GM18519 (cell line): ENCODE data around the gene PRPF40B.

Source experiments
- ATAC-seq: cut with Tn5 transposase; IDR thresholded peaks from one replicate; pipeline ENCODE4 v1.9.1; 2021; ENCODE audit warnings: mild to moderate bottlenecking, moderate library complexity; ENCODE audit not compliant: unreplicated experiment, low FRiP score

The PRPF40B gene

DNA sequence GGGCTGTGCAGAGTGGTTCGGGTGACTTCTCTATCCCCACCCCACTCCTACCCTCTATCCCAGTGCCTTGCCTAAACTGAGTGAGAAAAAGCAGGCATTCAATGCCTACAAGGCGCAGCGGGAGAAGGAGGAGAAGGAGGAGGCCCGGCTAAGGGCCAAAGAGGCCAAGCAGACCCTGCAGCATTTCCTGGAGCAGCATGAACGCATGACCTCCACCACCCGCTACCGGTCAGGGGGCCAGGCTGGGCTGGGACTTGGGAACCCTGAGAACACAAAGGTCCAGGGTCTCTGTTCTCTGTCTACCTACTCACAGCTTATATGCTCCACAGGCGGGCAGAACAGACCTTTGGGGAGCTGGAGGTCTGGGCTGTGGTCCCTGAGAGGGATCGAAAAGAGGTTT, 11.7 kb downstream of the PRPF40B start:
- no peak for ATAC-seq

DNA sequence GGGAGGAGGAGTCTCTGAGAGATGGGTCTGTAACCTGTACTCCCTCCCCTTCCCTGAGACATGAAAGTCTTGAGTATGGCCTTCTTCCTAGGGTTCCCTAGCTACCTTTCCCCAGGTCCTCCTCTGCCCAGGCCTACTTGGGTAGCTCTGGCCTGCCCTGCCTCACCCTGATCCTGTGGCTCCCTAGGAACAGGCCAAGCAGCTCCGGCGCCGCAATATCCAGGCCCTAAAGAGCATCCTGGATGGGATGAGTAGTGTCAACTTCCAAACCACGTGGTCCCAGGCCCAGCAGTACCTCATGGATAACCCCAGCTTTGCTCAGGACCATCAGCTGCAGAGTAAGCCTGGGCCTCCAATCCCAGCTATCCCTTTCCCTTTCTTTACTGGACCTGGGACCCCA, 12.3 kb downstream of the PRPF40B start:
- ATAC-seq, result no peak

DNA sequence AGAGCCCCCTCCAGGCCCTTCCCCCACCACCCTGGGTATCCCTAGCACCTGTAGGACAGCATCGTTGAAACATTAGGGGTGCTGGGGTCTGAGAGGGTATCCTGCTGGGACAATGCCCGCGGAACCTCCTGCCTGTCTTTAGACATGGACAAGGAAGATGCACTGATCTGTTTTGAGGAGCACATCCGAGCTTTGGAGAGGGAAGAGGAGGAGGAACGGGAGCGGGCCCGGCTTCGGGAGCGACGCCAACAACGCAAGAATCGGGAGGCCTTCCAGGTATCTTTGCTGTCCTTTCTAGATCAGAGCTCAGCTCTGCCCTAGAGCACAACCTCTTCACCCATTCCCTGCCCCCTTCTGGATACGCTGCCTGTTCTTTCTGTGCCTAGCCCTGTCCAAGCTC, 13.2 kb downstream of the PRPF40B start:
- ATAC-seq, result no peak

DNA sequence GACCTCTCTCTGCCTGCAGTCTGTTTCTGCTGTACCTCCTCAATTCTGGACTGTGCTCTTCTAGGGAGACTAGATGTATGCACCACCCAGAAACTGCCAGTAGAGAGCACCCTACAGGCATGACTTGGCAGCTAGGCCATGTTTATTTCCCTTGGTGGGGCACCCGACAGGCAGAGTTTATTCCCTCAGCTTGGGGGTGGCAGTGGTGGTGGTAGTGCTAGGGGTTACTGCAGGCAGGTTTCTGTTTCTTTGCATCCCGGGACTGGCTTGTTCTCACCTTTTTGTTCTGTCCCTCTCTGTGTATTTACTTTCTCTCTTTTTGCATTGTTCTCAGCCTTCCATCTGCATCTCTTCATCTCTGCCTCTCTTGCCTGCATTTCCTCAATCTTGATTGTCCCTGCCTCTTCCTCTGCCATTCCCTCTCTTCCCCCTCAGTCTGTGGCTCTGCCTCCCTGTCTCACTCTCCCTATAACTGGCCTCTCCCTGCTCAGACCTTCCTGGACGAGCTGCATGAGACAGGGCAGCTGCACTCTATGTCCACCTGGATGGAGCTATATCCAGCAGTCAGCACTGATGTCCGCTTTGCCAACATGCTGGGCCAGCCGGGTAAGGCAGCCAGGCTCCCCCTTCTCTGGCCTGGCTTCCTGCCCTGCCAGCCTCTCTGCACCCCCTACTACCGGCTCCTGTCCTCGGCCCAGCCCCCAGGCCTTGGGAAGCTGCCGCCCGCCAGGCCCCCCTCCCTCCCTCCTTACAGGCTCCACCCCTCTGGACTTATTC, 13.8 kb downstream of the PRPF40B start:
- ATAC-seq, result no peak

DNA sequence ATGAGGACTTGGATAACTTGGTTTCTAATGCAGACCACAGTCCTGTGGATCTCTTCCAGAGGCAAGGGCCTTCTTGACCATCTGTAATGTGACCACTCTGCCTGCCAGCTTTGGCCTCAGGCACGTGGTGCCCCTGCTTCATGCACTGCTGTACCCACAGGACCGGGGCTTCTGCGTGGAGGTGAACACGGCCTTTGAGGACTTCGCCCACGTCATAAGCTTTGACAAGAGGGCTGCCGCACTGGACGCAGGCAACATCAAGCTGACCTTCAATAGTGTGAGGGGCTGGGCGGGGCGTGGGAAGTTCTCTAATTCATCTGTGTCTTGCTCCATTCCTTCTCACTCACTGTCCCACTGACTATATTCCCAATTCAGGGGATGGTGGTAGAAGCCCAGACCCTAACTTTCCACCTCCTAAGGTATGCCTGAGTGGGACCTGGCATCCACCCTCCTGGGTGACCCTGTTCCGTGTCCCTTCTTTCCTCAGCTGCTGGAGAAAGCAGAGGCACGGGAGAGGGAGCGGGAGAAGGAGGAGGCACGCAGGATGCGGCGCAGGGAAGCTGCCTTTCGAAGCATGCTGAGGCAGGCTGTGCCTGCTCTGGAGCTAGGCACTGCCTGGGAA, 18.5 kb downstream of the PRPF40B start:
- no peak for ATAC-seq

DNA sequence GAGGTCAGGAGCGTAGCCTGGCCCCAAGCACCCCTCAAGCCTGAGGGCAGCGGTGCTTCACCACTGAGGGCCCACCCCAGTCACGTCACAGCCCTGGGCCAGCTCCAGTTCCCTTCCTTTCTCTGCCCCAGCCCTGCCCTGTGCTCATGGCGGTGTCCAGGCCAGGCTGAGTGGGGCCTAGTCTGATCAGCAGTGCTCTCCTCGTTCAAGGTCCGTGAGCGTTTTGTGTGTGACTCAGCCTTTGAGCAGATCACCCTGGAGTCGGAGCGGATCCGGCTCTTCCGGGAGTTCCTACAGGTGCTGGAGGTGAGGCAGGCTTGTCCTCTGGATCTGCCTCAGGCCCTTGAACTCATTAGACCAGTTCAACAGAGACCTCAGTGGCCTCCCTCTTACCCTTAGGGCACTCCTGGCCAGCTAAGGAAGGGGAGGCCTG, 19.0 kb downstream of the PRPF40B start:
- no peak for ATAC-seq

DNA sequence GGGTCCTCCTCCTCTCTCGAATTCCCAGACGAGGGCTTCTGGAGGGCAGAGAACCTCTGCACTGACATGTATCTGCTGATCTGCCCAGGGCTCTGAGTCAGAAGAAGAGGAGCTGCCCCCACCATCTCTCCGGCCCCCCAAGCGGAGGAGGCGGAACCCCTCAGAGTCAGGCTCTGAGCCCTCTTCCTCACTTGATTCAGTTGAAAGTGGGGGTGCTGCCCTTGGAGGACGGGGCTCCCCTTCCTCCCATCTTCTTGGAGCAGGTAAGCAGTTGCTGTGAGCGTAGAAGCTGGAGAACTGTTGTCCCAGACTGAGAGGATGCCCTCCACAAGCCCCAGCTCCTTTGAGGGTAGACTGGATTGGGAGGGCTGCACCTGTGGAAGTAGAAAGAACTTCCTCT, 19.8 kb downstream of the PRPF40B start:
- no peak for ATAC-seq

DNA sequence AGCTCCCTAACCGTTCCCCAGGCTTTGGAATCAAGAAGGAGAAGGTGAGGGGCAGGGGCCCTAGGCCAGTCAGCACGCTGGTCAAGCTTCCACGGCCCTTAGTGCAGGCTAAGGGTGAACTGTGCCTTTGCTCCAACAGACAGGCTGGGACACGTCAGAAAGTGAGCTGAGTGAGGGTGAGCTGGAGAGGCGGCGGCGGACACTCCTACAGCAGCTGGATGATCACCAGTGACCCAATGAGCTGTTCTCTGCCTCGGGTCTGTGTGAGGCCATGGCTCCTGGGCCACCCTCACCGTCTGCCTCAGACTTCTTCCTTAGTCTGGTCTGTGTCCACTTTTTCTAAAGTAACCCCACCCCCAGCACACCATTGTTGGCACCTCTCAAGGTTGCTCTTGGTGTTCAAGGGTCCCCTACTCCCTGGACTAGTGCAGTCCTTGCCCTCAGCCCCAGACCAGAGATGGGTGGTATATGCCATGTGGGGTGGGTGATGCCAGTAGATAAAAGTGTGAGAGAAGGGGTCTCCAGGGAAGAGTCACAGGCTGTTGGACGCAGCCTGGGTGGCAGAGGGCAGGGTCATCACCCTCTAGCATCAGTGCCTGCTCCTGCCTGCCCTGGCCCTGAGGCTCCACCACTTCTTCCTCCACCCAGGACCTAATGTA, 20.7 kb downstream of the PRPF40B start:
- ATAC-seq, result no peak

DNA sequence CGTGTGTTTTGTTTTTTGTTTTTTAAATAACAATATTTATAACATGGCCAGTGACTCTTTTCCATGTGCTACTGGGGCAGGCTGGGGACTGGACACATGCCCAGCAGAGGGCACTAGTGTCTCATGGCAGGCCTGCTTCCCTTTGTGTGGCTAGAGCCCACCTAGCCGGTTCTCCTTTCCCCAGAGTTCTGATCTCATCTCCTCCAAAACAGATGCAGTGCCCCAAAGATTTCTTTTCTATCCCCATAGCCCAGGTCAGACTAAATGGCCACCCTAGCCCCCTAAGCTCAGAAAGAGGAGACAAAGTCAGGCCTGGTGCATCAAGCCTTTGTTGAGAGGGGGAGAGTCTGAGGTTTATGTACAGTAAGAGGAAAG, 21.2 kb downstream of the PRPF40B start:
- no peak for ATAC-seq

DNA sequence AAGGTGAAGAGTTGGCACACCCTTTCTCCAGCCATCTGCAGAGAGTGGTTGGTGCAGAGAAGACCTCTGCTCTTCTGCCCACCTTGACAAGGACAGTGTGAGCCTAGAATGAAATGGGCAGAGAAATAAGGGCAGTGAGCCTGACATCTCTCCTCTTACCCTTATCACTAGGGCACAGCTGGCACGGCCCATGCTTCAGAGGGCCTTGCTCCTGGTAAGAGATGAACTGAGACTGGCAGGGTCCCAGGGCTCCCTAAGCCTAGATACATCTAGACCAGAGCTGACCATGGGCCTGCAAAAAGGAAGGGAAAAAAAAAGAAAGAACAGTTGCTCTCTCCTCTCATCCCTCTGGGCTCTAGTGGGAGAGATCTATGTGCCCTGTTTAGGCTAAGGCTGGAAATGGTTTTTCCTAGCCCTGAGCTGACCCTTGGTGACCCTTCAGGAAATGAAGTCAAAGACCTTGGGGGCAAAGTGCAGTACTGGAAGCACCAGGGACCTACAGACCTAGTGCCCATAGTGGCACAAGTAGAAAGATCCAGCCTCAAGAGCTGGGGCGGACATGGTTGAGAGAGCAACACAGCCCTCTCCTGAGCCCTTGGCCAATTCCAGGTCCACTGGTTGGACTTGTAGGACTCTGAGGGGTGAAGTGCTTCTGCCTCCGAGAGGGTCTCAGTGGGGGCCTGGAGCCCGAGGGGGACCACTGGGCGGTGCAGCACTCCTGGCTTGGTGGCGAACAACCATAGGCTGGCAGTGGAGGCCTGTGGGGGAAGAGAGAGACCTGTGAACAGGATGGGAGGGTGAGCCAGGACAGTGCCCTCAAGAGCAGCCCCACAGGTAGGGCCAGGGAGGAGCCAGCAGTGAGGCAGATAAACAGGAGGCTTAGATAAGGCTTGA, 22.0 kb downstream of the PRPF40B start:
- no peak for ATAC-seq

DNA sequence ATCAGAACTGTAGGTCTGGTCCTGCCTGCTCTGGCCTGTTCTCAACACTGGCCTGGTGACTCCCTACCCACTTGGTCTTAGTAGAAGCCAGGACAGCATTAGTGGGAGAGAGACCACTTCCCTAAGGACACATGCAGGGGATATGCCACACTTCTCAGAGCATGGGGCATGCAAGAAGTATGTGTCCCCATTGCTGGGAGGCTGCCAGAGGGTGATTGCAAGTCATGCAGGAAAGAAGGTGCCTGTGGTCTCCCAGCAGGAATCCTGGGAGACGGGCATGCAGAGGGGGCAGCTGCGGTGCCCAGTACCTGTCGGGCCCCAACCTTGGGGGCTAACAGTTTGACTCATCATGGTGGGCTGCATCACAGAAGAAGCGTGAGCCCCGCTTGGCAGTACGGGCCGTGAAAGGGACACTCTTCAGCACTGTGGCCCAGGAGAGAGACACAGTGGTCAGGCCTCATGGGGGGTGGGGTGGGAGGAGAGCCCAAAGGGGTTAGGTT, 23.0 kb downstream of the PRPF40B start:
- ATAC-seq, result no peak

DNA sequence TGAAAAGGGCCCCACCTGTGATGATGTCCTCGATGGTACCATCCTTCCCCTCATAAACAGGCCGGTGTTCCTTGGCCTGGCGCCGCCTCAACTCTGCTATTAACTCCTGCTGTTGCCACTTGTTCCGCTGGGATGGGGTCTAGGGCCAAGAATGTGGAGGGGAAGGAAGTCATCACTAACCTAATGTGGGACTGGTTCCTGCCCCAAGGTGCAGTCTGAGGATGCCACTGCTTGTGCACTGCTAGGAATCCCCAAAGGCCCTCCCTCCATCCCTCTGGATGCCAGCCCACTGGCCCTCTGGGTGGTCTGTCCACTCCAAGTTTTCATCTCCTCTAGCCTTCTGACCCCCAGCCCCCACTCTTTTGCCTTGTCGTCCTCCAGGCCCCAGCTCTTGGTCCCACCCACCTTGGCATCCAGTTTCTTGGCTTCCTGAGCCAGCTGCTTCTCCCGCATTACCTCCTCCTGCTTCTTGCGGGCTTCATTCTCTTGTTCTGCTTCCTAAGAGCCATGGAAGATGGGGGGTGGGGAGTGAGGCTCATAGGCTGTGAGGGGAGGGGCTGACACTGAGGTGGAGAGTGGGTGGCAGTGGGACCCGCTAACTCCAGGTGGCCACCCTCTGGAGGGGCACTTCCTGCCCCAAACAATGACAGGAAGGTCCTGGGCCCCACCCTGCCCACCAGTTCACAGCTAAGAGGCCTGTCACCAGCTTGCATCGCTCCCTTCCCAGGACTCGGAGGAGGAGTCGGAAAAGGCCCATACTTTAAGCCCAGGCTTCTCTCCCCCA, 23.7 kb downstream of the PRPF40B start:
- ATAC-seq, result no peak

DNA sequence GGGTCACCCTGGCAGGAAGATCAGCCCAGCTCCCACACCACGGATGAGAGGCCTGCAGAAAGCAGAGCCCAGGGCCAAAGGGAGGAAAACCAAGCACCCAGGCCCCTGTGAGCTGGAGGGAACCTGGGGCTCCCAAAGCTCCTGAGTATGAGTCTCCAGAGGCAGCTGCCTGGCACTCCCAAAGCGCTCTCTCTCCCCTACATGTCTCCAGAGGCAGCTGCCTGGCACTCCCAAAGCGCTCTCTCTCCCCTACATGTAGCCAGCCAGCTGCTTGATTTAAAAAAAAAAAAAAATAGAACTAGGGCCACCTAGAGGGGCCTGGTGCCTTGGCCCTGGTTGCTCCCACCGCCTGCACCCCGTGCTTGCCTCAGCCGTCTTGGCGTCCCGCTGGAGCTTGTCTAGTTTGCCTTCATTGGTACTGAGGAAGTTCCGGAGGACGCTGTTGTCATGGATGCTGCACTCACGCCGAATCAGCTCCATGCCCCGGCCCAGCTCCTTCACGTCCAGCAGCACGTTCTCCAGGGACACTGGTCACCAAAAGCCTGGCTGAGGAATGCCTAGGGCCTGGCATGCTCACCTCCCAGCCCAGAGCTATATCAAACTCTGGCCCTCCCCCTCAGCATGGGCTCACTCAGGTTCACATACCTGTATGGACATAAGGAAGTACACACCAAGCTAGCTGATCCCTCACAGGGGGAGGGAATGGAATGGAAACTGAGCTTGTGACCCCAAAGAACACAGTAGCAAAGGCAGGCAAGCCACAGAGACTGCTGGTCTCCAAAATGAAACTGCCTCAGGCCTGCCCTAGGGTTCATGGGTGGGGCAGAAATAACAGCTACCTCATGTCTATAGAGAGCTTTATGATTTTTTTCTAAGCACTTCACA, 24.7 kb downstream of the PRPF40B start:
- ATAC-seq, result no peak

DNA sequence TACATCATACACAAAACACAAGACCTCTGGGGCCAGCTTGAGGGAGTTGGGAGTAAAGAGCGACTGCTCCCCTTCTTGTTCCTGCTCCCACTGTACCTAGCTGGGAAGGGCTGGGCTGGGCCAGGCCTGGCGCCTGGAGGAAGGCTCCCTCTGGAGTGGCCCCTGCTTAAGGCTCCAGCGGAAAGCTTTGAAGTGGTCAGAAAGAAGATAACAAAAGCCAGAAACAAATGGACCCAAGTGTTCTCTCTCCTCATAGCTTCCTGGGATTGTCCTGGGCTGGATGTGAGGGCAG, 25.3 kb downstream of the PRPF40B start:
- ATAC-seq, result no peak

DNA sequence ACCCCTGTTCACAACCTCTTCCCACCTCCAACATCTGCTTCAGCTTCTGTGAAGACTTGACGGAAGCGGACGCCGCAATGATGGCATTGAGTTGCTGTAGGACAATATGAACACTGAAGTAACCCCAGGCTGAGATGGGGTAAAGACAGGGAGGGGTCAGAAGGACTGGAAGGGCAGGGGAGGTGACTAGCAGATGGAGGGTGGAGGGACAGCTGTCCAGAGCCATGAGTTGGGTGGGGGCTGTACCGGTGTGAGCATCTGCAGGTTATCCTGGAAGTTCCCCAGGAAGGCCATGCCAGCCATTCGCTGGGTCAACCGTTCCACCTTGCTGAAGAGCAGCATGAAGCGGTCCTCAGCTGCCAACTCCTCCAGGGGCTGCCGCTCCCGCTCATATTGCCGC, 26.1 kb downstream of the PRPF40B start:
- no peak for ATAC-seq

DNA sequence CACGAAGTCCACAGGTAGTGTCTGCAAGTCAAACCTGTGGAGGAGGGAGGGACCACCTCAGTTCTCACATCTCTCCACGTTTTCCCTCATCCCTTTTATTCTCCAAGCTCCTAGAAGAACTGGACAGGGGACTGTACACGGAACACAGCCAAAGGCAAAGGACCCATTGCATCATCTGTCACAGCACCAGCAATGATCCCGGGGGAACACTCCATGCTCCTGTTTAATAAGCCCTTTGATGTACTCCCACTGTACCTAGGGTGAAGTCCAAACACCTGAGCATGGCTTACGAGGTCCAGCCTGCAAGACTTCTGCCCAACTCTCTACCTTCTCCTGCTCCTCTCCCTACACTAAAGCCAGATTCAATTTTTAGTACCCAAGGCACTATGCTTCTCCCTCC, 26.5 kb downstream of the PRPF40B start:
- ATAC-seq, result no peak

DNA sequence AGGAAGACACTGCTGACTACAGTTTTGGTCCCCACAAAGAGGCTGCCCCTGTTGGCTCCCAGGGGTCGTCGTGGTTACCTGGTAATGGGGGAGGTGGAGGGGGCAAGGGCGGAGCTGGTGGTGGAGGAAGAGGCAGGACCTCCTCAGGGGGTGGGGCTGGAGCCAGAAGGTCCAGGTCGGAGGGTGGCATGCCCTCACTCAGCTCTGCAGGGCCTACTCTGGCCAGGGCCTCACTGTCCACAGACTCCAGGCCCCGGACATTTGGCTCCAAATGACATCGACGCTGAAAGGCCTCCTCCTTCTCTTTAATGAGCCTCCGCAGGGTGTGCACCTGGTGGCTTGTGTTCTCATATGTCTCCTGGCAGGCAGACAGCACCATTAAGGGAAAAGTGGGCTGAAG, 28.5 kb downstream of the PRPF40B start:
- ATAC-seq, result no peak

DNA sequence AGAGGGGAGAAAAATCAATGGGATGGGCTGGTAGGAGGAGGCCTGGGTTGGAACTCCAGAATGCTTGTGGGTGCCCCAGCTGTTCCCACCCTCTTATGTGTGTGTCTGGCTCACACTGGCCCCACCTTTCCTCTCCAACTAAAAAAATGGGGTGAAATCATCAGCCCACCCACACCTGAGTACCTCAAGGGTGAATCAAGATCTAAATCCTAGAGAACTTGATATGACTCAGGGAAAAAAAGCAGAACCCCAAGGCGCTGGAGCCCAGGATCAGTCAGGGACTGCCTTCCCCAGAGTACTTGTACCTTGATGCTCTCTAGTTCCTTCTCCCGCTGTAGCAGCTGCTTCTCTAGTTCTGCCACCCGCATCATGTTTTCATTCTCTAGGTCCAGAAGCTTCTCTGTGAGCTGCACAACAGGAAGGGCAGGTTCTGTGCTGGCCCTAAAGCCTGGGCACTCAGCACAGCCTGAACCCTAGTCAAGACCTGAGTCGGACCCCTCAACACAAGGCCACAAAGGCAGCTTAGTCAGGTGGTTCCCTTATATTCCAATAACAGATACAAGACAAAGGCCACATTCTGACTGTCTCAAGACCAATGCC, 29.7 kb downstream of the PRPF40B start:
- no peak for ATAC-seq

DNA sequence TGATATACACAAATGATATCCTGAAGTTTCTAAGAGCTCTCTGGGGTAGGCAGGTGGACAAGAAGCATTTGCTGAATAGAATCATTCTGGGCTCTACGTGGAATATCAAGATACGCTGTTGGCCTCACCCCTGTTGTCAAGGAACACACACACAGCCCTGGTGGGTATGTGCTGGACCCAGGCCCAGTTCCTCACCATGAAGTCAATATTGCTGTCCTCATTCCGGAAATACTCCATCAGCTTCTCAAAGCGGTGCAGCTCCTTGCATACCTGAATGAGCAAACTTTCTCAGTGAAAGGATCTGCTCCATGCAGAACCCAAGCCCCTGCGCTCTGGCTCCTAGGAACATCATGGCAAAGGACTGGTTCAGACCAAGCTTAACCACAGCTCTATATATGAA, 31.4 kb downstream of the PRPF40B start:
- no peak for ATAC-seq
